Central memory CD4-positive, alpha-beta T cell (primary cell): ENCODE results near the gene TATDN3.
"Not testable (repeated sequence)": the region's sequence is repeated elsewhere in the genome, so short reads cannot be mapped to it uniquely, and the experiment has no call there.

Source experiments
- DNase-seq: peaks from one replicate; pipeline ENCODE4 v3.0.0; 2022

The TATDN3 gene

GRCh38 chr1:212833211-212834207 is 41.8 kb downstream of the TATDN3 start:
- not testable (repeated sequence) for DNase-seq

DNA sequence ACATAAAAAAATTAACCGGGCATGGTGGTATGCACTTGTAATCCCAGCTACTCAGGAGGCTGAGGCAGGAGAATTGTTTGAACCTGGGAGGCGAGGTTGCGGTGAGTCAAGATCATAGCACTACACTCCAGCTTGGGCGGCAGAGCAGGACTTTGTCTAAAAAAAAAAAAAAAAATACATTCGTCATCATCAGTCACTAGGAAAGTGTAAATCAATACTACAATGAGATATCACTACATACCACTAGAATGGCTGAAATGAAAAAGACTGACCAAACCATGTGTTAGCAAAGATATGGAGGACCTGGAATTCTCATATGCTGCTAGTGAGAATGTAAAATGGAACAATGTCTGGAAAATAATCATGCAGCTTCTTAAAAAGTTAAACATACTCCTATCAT is 46.5 kb downstream of the TATDN3 start:
- no peak for DNase-seq

DNA sequence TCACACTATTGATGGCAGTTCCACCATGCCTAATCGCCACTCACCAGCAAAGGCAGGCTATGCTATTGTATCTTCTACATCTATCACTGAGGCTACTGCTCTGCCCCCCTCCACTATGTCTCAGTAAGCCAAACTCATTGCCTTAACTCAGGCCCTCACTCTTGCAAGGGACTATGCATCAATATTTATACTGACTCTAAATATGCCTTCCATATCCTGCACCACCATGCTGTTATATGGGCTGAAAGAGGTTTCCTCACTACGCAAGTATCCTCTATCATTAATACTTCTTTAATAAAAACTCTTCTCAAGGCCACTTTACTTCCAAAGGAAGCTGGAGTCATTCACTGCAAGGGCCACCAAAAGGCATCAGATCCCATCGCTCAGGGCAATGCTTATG is 52.8 kb downstream of the TATDN3 start:
- not testable (repeated sequence) for DNase-seq

DNA sequence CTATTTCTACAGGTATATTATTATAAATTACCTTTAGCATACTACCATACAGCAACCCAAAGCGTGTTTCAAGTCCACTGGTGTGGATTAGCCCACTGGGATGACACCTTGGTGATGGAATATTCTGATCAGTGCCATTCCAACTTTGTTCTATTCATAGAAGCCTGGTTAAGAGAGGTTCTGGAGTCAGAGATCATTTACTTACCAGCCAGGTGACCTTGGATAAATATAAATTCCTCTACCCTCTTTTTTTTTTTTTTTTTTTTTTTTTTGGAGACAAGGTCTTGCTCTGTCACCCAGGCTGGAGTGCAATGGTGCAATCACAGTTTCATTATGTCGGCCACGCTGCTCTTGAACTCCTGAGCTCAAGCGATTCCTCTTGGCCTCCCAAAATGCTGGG is 55.9 kb downstream of the TATDN3 start, which contains the start of gene SPATA45:
SPATA45 (minus strand) TSS at position 101 of the 400 bp plus-strand sequence. CDS start 11,500 bp downstream, outside the sequence.
- no peak for DNase-seq

DNA sequence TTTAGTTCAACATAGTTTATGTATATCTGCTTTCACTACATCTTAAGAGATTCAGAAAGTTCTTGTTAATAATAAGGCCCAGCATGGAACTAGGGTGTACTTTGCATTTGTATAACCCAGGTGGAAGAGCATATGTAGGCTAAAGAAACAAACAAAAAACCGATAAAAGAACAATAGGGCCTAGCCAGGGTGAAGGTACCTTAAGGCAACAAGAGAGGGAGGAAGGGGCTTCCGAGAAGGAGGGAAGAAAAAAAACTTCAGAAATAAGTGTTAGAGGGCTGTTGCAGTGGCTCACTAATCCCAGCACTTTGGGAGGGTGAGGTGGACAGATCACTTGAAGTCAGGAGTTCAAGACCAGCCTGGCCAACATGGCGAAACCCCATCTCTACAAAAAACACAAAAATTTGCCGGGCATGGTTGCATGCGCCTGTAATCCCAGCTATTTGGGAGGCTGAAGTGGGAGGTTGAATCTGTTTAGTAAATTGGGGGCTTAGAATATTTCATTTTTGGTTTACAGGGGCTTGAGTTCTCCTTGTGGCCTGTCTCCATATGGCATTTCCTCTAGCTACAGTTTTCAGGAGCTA is 60.5 kb downstream of the TATDN3 start:
- DNase-seq: no peak

GRCh38 chr1:212853658-212854057 is 62.0 kb downstream of the TATDN3 start:
- DNase-seq: no peak

DNA sequence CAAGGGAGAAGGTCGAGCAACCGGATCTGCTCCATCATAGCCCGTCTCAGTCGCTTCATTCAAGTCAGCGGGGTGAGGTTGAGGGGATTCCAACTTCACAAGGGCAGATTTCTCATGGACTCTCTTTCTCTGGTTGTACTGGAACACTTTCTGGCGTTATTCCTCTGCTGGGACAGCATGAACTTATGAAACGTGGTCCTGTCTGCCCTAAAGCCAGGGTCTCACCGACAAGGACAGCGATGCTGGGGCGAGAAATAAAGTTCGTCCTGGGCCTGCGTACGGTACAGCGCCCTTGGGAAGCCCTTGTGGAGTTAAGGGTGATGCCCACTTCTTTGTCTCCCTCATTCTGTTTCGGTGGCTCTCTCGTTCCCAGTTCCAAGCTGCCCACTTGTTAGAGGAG is 65.1 kb downstream of the TATDN3 start:
- DNase-seq: no peak

GRCh38 chr1:212857992-212858460 is 66.3 kb downstream of the TATDN3 start, which contains the start of gene FLVCR1:
TSS of gene FLVCR1 (plus strand) at chr1:212858275. CDS start at chr1:212858453, 178 bp downstream.
- DNase-seq: peak; percentile 87

DNA sequence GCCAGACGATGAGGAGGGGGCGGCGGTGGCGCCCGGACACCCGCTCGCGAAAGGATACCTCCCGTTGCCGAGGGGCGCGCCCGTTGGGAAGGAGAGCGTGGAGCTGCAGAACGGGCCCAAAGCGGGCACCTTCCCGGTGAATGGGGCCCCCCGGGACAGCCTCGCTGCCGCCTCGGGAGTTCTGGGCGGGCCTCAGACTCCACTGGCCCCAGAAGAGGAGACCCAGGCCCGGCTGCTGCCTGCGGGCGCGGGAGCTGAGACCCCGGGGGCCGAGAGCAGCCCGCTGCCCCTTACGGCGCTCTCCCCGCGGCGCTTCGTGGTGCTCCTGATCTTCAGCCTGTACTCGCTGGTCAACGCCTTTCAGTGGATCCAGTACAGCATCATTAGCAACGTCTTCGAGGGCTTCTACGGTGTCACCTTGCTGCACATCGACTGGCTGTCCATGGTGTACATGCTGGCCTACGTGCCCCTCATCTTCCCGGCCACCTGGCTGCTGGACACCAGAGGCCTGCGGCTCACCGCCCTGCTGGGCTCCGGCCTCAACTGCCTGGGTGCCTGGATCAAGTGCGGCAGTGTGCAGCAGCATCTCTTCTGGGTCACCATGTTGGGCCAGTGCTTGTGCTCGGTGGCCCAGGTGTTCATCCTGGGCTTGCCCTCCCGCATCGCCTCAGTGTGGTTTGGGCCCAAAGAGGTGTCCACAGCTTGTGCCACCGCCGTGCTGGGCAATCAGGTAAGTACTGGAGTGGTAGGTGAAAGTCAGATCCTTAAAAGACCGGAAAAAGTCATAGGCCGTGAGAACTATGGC is 67.0 kb downstream of the TATDN3 start:
- peak; percentile 8 for DNase-seq

- no peak for DNase-seq
Observed at GRCh38 chr1:212860713-212861581, 69.3 kb downstream of the TATDN3 start.

GRCh38 chr1:212862111-212862690 is 70.5 kb downstream of the TATDN3 start:
- no peak for DNase-seq

DNA sequence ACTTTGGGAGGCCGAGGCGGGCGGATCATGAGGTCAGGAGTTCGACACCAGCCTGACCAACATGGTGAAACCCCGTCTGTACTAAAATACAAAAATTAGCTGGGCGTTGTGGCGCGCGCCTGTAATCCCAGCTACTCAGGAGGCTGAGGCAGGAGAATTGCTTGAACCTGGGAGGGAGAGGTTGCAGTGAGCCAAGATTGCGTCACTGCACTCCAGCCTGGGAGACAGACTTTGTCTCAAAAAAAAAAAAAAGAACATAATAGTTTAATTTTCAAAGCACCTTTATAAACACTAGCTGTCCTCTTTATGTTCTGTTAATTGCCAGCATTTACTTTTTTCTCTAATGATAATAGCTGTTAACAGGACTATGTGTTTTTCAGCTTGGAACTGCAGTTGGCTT is 71.7 kb downstream of the TATDN3 start:
- not testable (repeated sequence) for DNase-seq

GRCh38 chr1:212864201-212864600 is 72.5 kb downstream of the TATDN3 start:
- no peak for DNase-seq
